ENCODE measurements around the gene PCDH9. TPM values are rescaled to one million over a fixed set of nuclear protein-coding genes. Genes with fewer than 3 reads are reported as not detected.

The PCDH9 gene
- total RNA-seq, 4 donors from 2014 or later = 0.57 to 1.7 (median 0.97) TPM

GRCh38 chr13:66367356-66367755 is 862.8 kb downstream of the PCDH9 start:
- Histone ChIP-seq H3K27me3 (no peaks in the 10 kb centered on the region), H3K36me3 (no peaks in the 10 kb centered on the region), H3K9me3 (no peaks in the 10 kb centered on the region), H3K4me1 (no peaks in the 10 kb centered on the region), H3K27ac (no peak overlapping the region), H3K4me3 (no peak overlapping the region)
- no peak for DNase-seq
- no peak for TF ChIP-seq CTCF (IDR thresholded peaks at IDR 0.05)
- no peak for TF ChIP-seq POLR2A (IDR thresholded peaks at IDR 0.05)

- Histone ChIP-seq H3K27ac (no peak overlapping the region), H3K36me3 (no peaks in the 10 kb centered on the region), H3K4me1 (no peaks in the 10 kb centered on the region), H3K9me3 (no peaks in the 10 kb centered on the region), H3K4me3 (no peak overlapping the region), H3K27me3 (no peaks in the 10 kb centered on the region)
- DNase-seq = no peak
- TF ChIP-seq POLR2A (IDR thresholded peaks at IDR 0.05) = no peak
- no peak for TF ChIP-seq CTCF (IDR thresholded peaks at IDR 0.05)
These were observed 865.0 kb downstream of the PCDH9 start for GRCh38 chr13:66365101-66365500.

GRCh38 chr13:66364346-66364745 is 865.8 kb downstream of the PCDH9 start:
- Histone ChIP-seq H3K27ac (no peak overlapping the region), H3K4me3 (no peak overlapping the region), H3K27me3 (no peaks in the 10 kb centered on the region), H3K4me1 (no peaks in the 10 kb centered on the region), H3K9me3 (no peaks in the 10 kb centered on the region), H3K36me3 (no peaks in the 10 kb centered on the region)
- no peak for TF ChIP-seq POLR2A (IDR thresholded peaks at IDR 0.05)
- no peak for TF ChIP-seq CTCF (IDR thresholded peaks at IDR 0.05)
- DNase-seq = no peak

GRCh38 chr13:66362485-66362884 is 867.7 kb downstream of the PCDH9 start:
- Histone ChIP-seq H3K27me3 (no peaks in the 10 kb centered on the region), H3K9me3 (no peaks in the 10 kb centered on the region), H3K36me3 (no peaks in the 10 kb centered on the region), H3K4me3 (no peak overlapping the region), H3K27ac (no peak overlapping the region), H3K4me1 (no peaks in the 10 kb centered on the region)
- DNase-seq = no peak
- TF ChIP-seq POLR2A (IDR thresholded peaks at IDR 0.05) (no peak), CTCF (IDR thresholded peaks at IDR 0.05) (no peak)

- no peak overlapping the region for H3K4me3 ChIP-seq
- no peak for DNase-seq
- H3K36me3 ChIP-seq = no peaks in the 10 kb centered on the region
- no peaks in the 10 kb centered on the region for H3K9me3 ChIP-seq
- TF ChIP-seq CTCF (IDR thresholded peaks at IDR 0.05) = no peak
- TF ChIP-seq POLR2A (IDR thresholded peaks at IDR 0.05) = no peak
- H3K27me3 ChIP-seq = no peaks in the 10 kb centered on the region
- H3K27ac ChIP-seq = no peak overlapping the region
- no peaks in the 10 kb centered on the region for H3K4me1 ChIP-seq
These were observed 870.1 kb downstream of the PCDH9 start for GRCh38 chr13:66359910-66360552.

GRCh38 chr13:66359393-66359792 is 870.7 kb downstream of the PCDH9 start:
- no peaks in the 10 kb centered on the region for H3K36me3 ChIP-seq
- no peak for TF ChIP-seq POLR2A (IDR thresholded peaks at IDR 0.05)
- TF ChIP-seq CTCF (IDR thresholded peaks at IDR 0.05) = no peak
- no peaks in the 10 kb centered on the region for H3K4me1 ChIP-seq
- no peaks in the 10 kb centered on the region for H3K9me3 ChIP-seq
- no peak for DNase-seq
- H3K27me3 ChIP-seq = no peaks in the 10 kb centered on the region
- no peak overlapping the region for H3K27ac ChIP-seq
- no peak overlapping the region for H3K4me3 ChIP-seq

Measured in Peyer's patch (tissue), 4 donors.